ENCODE data around the gene SLC7A14.

The SLC7A14 gene

GRCh38 chr3:170487031-170487430, 98.8 kb downstream of the SLC7A14 start:
- no peaks in the 10 kb centered on the region for H3K27me3 ChIP-seq
- no peaks in the 10 kb centered on the region for H3K36me3 ChIP-seq
- H3K4me2 ChIP-seq, result no peak overlapping the region
- TF ChIP-seq Cebpa-rat (IDR thresholded peaks at IDR 0.05), result no peak
- H4K20me1 ChIP-seq, result no peaks in the 10 kb centered on the region; a peak in 1 of 22 replicates
- no peaks in the 10 kb centered on the region for H3K4me1 ChIP-seq
- no peak overlapping the region for H3K4me3 ChIP-seq
- no peak overlapping the region for H3K9ac ChIP-seq
- no peaks in the 10 kb centered on the region for H3K9me3 ChIP-seq (replicated peaks in 1 of 11)
- H3K27ac ChIP-seq, result no peak overlapping the region

GRCh38 chr3:170486398-170486797, 99.5 kb downstream of the SLC7A14 start:
- H3K4me2 ChIP-seq, result no peak overlapping the region
- H3K27me3 ChIP-seq, result no peaks in the 10 kb centered on the region
- no peak overlapping the region for H3K4me3 ChIP-seq
- no peaks in the 10 kb centered on the region; a peak in 1 of 22 replicates for H4K20me1 ChIP-seq
- H3K9ac ChIP-seq, result no peak overlapping the region
- no peak overlapping the region for H3K27ac ChIP-seq
- H3K36me3 ChIP-seq, result no peaks in the 10 kb centered on the region
- H3K9me3 ChIP-seq (replicated peaks in 1 of 11), result no peaks in the 10 kb centered on the region
- no peaks in the 10 kb centered on the region for H3K4me1 ChIP-seq
- TF ChIP-seq Cebpa-rat (IDR thresholded peaks at IDR 0.05), result no peak

- Histone ChIP-seq H3K9ac (no peak overlapping the region), H4K20me1 (no peaks in the 10 kb centered on the region; a peak in 1 of 22 replicates), H3K4me3 (no peak overlapping the region), H3K27ac (no peak overlapping the region), H3K4me2 (no peak overlapping the region), H3K4me1 (no peaks in the 10 kb centered on the region), H3K36me3 (no peaks in the 10 kb centered on the region), H3K27me3 (no peaks in the 10 kb centered on the region), H3K9me3 (replicated peaks in 1 of 11) (no peaks in the 10 kb centered on the region)
- no peak for TF ChIP-seq Cebpa-rat (IDR thresholded peaks at IDR 0.05)
Observed at GRCh38 chr3:170485696-170486095, 100.2 kb downstream of the SLC7A14 start.

GRCh38 chr3:170485294-170485693, 100.6 kb downstream of the SLC7A14 start:
- Histone ChIP-seq H3K4me3 (no peak overlapping the region), H3K27me3 (no peaks in the 10 kb centered on the region), H4K20me1 (no peaks in the 10 kb centered on the region; a peak in 1 of 22 replicates), H3K4me1 (no peaks in the 10 kb centered on the region), H3K27ac (no peak overlapping the region), H3K9ac (no peak overlapping the region), H3K36me3 (no peaks in the 10 kb centered on the region), H3K4me2 (no peak overlapping the region), H3K9me3 (replicated peaks in 1 of 11) (no peaks in the 10 kb centered on the region)
- TF ChIP-seq Cebpa-rat (IDR thresholded peaks at IDR 0.05), result no peak

GRCh38 chr3:170484869-170485268, 101.0 kb downstream of the SLC7A14 start:
- Histone ChIP-seq H3K27me3 (no peaks in the 10 kb centered on the region), H3K4me1 (no peaks in the 10 kb centered on the region), H3K4me2 (no peak overlapping the region), H3K9ac (no peak overlapping the region), H3K9me3 (replicated peaks in 1 of 11) (no peaks in the 10 kb centered on the region), H3K36me3 (no peaks in the 10 kb centered on the region), H3K27ac (no peak overlapping the region), H3K4me3 (no peak overlapping the region), H4K20me1 (no peaks in the 10 kb centered on the region; a peak in 1 of 22 replicates)
- no peak for TF ChIP-seq Cebpa-rat (IDR thresholded peaks at IDR 0.05)

- Histone ChIP-seq H3K9ac (no peak overlapping the region), H3K4me3 (no peak overlapping the region), H3K27me3 (no peaks in the 10 kb centered on the region), H3K9me3 (replicated peaks in 1 of 11) (no peaks in the 10 kb centered on the region), H3K27ac (no peak overlapping the region), H3K4me1 (no peaks in the 10 kb centered on the region), H3K4me2 (no peak overlapping the region), H3K36me3 (no peaks in the 10 kb centered on the region), H4K20me1 (no peaks in the 10 kb centered on the region; a peak in 1 of 22 replicates)
- no peak for TF ChIP-seq Cebpa-rat (IDR thresholded peaks at IDR 0.05)
Observed at GRCh38 chr3:170483485-170484262, 102.2 kb downstream of the SLC7A14 start.

- Histone ChIP-seq H3K4me1 (no peaks in the 10 kb centered on the region), H3K9ac (no peak overlapping the region), H3K27me3 (no peaks in the 10 kb centered on the region), H3K27ac (no peak overlapping the region), H3K4me3 (no peak overlapping the region), H3K9me3 (replicated peaks in 1 of 11) (no peaks in the 10 kb centered on the region), H3K36me3 (no peaks in the 10 kb centered on the region), H4K20me1 (no peaks in the 10 kb centered on the region; a peak in 1 of 22 replicates), H3K4me2 (no peak overlapping the region)
- no peak for TF ChIP-seq Cebpa-rat (IDR thresholded peaks at IDR 0.05)
Observed at GRCh38 chr3:170482199-170482598, 103.7 kb downstream of the SLC7A14 start.

GRCh38 chr3:170480111-170480510, 105.8 kb downstream of the SLC7A14 start:
- no peak overlapping the region for H3K4me2 ChIP-seq
- no peaks in the 10 kb centered on the region; a peak in 1 of 22 replicates for H4K20me1 ChIP-seq
- no peak overlapping the region for H3K9ac ChIP-seq
- H3K4me1 ChIP-seq, result no peaks in the 10 kb centered on the region
- H3K36me3 ChIP-seq, result no peaks in the 10 kb centered on the region
- H3K9me3 ChIP-seq (replicated peaks in 1 of 11), result no peaks in the 10 kb centered on the region
- no peaks in the 10 kb centered on the region for H3K27me3 ChIP-seq
- H3K27ac ChIP-seq, result no peak overlapping the region
- no peak overlapping the region for H3K4me3 ChIP-seq
- TF ChIP-seq Cebpa-rat (IDR thresholded peaks at IDR 0.05), result no peak

- Histone ChIP-seq H3K4me3 (no peak overlapping the region), H3K4me1 (no peaks in the 10 kb centered on the region), H3K9me3 (replicated peaks in 1 of 11) (no peaks in the 10 kb centered on the region), H3K4me2 (no peak overlapping the region), H3K9ac (no peak overlapping the region), H3K27me3 (no peaks in the 10 kb centered on the region), H3K27ac (no peak overlapping the region), H3K36me3 (no peaks in the 10 kb centered on the region), H4K20me1 (no peaks in the 10 kb centered on the region; a peak in 1 of 22 replicates)
- TF ChIP-seq Cebpa-rat (IDR thresholded peaks at IDR 0.05), result no peak
Observed at GRCh38 chr3:170477395-170477794, 108.5 kb downstream of the SLC7A14 start.

- Histone ChIP-seq H3K4me3 (no peak overlapping the region), H3K4me1 (no peaks in the 10 kb centered on the region), H3K4me2 (no peak overlapping the region), H4K20me1 (no peaks in the 10 kb centered on the region), H3K36me3 (no peaks in the 10 kb centered on the region), H3K9me3 (replicated peaks in 1 of 11) (no peaks in the 10 kb centered on the region), H3K27ac (no peak overlapping the region), H3K27me3 (no peaks in the 10 kb centered on the region), H3K9ac (no peak overlapping the region)
- no peak for TF ChIP-seq Cebpa-rat (IDR thresholded peaks at IDR 0.05)
Observed at GRCh38 chr3:170476291-170476690, 109.6 kb downstream of the SLC7A14 start.
